Measurements from ENCODE around the gene PIGK. TPM values are rescaled to one million over a fixed set of nuclear protein-coding genes. Genes with fewer than 3 reads are reported as not detected.

PIGK gene
- polyA plus RNA-seq (2013, experiment 1 of 2) = 16.0 TPM
- polyA plus RNA-seq (2013, experiment 2 of 2) = 15.7 TPM

DNA sequence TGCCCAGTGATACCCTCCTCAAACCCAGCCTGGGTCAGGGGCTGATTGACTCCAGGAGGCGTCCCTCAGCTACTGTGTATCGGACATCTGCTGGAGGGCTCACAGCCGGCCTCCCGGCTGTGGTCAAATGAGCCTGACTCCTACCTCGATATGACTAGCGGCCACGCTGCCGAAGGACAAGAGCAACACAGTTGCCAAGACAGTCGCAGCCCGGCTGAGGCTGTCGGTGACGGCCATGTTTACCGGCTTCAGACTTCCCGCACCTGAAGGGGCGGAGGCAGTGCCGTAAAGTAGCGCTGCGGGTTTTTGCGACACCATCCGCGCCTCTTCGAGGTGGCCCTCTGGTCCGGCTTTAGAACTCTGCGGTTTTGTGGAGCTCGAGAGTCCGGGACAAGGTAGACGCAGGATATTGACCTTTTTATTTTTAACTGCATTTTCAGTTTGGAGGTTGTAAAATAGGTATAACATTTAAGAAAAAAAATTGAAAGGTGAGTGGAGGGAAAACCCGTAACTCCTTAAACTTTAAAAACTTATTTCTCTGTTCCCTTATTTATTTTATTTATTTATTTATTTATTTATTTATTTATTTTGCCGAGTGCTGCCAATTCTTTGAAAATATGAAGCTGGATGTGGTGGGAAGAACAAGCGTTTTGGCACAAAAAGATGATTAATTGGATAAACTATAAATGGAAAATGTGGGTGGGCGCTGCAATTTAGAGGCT lies at the start of gene PIGK:
Gene PIGK (minus strand): TSS at position 265 of the 722 bp plus-strand sequence. CDS start 28 bp downstream, at position 237.
- Histone ChIP-seq H4K5ac (ENCODE audit: low read length) (no peak within 1 kb of the TSS), H3K23ac (ENCODE audit: low read length) (no peak within 1 kb of the TSS), H3K56ac (ENCODE audit: low read length) (peak within 1 kb of the TSS; percentile 95), H3K4me1 (ENCODE audit: control insufficient read depth, low read depth, low read length) (no peaks in the 10 kb centered on the region), H3K4me3 (ENCODE audit: low read length) (peak within 1 kb of the TSS; percentile 96), H2AK5ac (ENCODE audit: low read length) (no peak within 1 kb of the TSS), H3K9ac (ENCODE audit: low read length) (peak within 1 kb of the TSS; percentile 90), H3K18ac (ENCODE audit: low read length) (peak within 1 kb of the TSS; percentile 46), H4K8ac (ENCODE audit: low read depth, low read length) (no peak within 1 kb of the TSS), H2BK5ac (ENCODE audit: low read length) (no peak within 1 kb of the TSS), H3K79me1 (ENCODE audit: low read length) (no peaks in the 10 kb centered on the region), H3K79me2 (ENCODE audit: control insufficient read depth, insufficient read depth, low read length) (no peaks in the 10 kb centered on the region), H3K36me3 (ENCODE audit: control insufficient read depth, insufficient read depth, low read length) (no peaks in the 10 kb centered on the region), H3K27ac (ENCODE audit: low read depth, low read length) (no peak within 1 kb of the TSS), H3K4me2 (ENCODE audit: low read length) (peak within 1 kb of the TSS; percentile 41), H2BK120ac (ENCODE audit: low read depth, low read length) (no peak within 1 kb of the TSS), H3K4ac (ENCODE audit: low read depth, low read length) (peak within 1 kb of the TSS; percentile 71), H3K27me3 (ENCODE audit: insufficient read depth, low read length, poor library complexity) (no peaks in the 10 kb centered on the region), H2BK15ac (replicated peaks; ENCODE audit: low read depth) (no peak within 1 kb of the TSS)
- peak; percentile 95 for DNase-seq
- WGBS (ENCODE audit: extremely low coverage, insufficient coverage, low lambda C conversion rate) = no CpG with 5 or more reads among the region's 31 CpGs

DNA sequence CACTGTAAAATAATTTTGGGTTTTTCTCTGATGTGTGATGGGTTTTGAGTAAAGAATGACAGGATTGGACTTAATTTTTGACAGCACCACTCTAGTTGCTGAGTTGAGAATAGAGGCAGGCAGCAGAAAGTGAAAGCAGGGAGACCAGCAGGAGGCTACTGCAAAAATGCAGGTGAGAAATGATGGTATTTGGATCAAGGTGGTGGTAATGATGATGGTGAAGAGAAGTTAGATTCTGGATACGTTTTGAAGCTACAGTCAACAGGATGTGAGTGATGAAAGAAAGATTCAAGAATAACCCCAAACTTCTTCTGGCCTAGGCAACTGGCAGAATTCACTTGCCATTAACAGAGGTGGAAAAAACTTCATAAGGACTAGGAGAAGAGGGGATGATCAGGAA lies 47.8 kb upstream of the PIGK start:
- H3K9ac ChIP-seq (ENCODE audit: low read length) = no peak overlapping the region
- no peak overlapping the region for H2BK15ac ChIP-seq (replicated peaks; ENCODE audit: low read depth)
- no peak overlapping the region for H2BK120ac ChIP-seq (ENCODE audit: low read depth, low read length)
- H3K4ac ChIP-seq (ENCODE audit: low read depth, low read length) = no peak overlapping the region
- H3K4me3 ChIP-seq (ENCODE audit: low read length) = no peak overlapping the region
- H4K5ac ChIP-seq (ENCODE audit: low read length) = no peak overlapping the region
- WGBS (ENCODE audit: extremely low coverage, insufficient coverage, low lambda C conversion rate) = no CpG with 5 or more reads among the region's 1 CpG
- no peak overlapping the region for H3K56ac ChIP-seq (ENCODE audit: low read length)
- no peak overlapping the region for H3K4me2 ChIP-seq (ENCODE audit: low read length)
- no peaks in the 10 kb centered on the region for H3K79me2 ChIP-seq (ENCODE audit: control insufficient read depth, insufficient read depth, low read length)
- H2AK5ac ChIP-seq (ENCODE audit: low read length) = no peak overlapping the region
- no peak overlapping the region for H4K8ac ChIP-seq (ENCODE audit: low read depth, low read length)
- no peaks in the 10 kb centered on the region for H3K79me1 ChIP-seq (ENCODE audit: low read length)
- DNase-seq = no peak
- H2BK5ac ChIP-seq (ENCODE audit: low read length) = no peak overlapping the region
- no peaks in the 10 kb centered on the region for H3K36me3 ChIP-seq (ENCODE audit: control insufficient read depth, insufficient read depth, low read length)
- H3K27me3 ChIP-seq (ENCODE audit: insufficient read depth, low read length, poor library complexity) = no peaks in the 10 kb centered on the region
- H3K23ac ChIP-seq (ENCODE audit: low read length) = no peak overlapping the region
- no peak overlapping the region for H3K27ac ChIP-seq (ENCODE audit: low read depth, low read length)
- H3K4me1 ChIP-seq (ENCODE audit: control insufficient read depth, low read depth, low read length) = no peaks in the 10 kb centered on the region
- no peak overlapping the region for H3K18ac ChIP-seq (ENCODE audit: low read length)

DNA sequence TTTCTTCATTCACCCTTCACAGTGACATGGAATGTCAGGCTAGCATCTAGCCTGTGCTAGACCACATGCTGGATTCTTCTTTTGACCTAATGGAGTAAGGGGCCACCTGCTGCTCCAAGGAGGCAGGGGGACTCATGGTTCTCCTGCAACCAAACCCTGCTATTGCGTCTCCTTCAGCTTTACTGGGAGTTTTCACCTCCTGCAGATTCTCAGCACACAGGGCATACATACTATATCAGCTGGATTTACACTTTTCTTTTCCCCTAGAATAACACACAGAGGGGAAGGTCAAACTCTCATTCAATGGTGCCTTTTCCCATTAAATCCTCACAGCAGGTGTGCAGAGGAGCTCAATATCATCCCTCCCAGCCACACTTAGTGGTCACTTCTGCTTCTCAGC lies 46.0 kb upstream of the PIGK start:
- no peak overlapping the region for H3K4me3 ChIP-seq (ENCODE audit: low read length)
- no peak overlapping the region for H3K4me2 ChIP-seq (ENCODE audit: low read length)
- no peaks in the 10 kb centered on the region for H3K4me1 ChIP-seq (ENCODE audit: control insufficient read depth, low read depth, low read length)
- no peak overlapping the region for H4K5ac ChIP-seq (ENCODE audit: low read length)
- no peak overlapping the region for H4K8ac ChIP-seq (ENCODE audit: low read depth, low read length)
- no peak overlapping the region for H2BK5ac ChIP-seq (ENCODE audit: low read length)
- no peaks in the 10 kb centered on the region for H3K79me2 ChIP-seq (ENCODE audit: control insufficient read depth, insufficient read depth, low read length)
- H3K79me1 ChIP-seq (ENCODE audit: low read length) = no peaks in the 10 kb centered on the region
- no peak overlapping the region for H3K27ac ChIP-seq (ENCODE audit: low read depth, low read length)
- H3K23ac ChIP-seq (ENCODE audit: low read length) = no peak overlapping the region
- H2BK120ac ChIP-seq (ENCODE audit: low read depth, low read length) = no peak overlapping the region
- no peaks in the 10 kb centered on the region for H3K36me3 ChIP-seq (ENCODE audit: control insufficient read depth, insufficient read depth, low read length)
- no peak overlapping the region for H2AK5ac ChIP-seq (ENCODE audit: low read length)
- DNase-seq = peak; percentile 15
- no peaks in the 10 kb centered on the region for H3K27me3 ChIP-seq (ENCODE audit: insufficient read depth, low read length, poor library complexity)
- no peak overlapping the region for H3K4ac ChIP-seq (ENCODE audit: low read depth, low read length)
- H3K18ac ChIP-seq (ENCODE audit: low read length) = no peak overlapping the region
- WGBS (ENCODE audit: extremely low coverage, insufficient coverage, low lambda C conversion rate) = no CpG with 5 or more reads among the region's 1 CpG
- no peak overlapping the region for H2BK15ac ChIP-seq (replicated peaks; ENCODE audit: low read depth)
- no peak overlapping the region for H3K56ac ChIP-seq (ENCODE audit: low read length)
- H3K9ac ChIP-seq (ENCODE audit: low read length) = no peak overlapping the region

DNA sequence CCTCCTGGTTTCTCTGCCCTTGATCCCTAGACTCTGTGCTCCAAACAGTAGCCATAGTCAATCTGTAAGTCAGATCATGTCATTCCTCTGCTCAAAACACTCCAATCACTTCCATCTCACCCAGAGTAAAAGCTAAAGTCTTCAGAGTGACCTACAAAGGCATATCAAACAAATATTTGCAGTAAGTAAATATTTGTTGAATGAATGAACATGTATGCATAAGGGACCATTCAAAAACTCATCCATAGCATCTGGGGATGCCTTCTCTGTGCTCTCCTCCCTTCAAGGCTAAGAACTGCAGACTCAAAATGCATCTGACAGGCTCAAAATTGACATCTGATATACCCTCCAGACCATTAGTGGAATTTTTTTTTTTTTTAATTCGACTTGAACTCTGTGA lies 44.5 kb upstream of the PIGK start:
- Histone ChIP-seq H3K9ac (ENCODE audit: low read length) (no peak overlapping the region), H2BK5ac (ENCODE audit: low read length) (no peak overlapping the region), H4K8ac (ENCODE audit: low read depth, low read length) (no peak overlapping the region), H3K79me2 (ENCODE audit: control insufficient read depth, insufficient read depth, low read length) (no peaks in the 10 kb centered on the region), H3K36me3 (ENCODE audit: control insufficient read depth, insufficient read depth, low read length) (no peaks in the 10 kb centered on the region), H3K4me1 (ENCODE audit: control insufficient read depth, low read depth, low read length) (no peaks in the 10 kb centered on the region), H3K23ac (ENCODE audit: low read length) (no peak overlapping the region), H3K27me3 (ENCODE audit: insufficient read depth, low read length, poor library complexity) (no peaks in the 10 kb centered on the region), H3K27ac (ENCODE audit: low read depth, low read length) (no peak overlapping the region), H4K5ac (ENCODE audit: low read length) (no peak overlapping the region), H3K18ac (ENCODE audit: low read length) (no peak overlapping the region), H2AK5ac (ENCODE audit: low read length) (no peak overlapping the region), H3K4ac (ENCODE audit: low read depth, low read length) (no peak overlapping the region), H3K4me3 (ENCODE audit: low read length) (no peak overlapping the region), H2BK15ac (replicated peaks; ENCODE audit: low read depth) (no peak overlapping the region), H3K56ac (ENCODE audit: low read length) (no peak overlapping the region), H3K4me2 (ENCODE audit: low read length) (no peak overlapping the region), H2BK120ac (ENCODE audit: low read depth, low read length) (no peak overlapping the region), H3K79me1 (ENCODE audit: low read length) (no peaks in the 10 kb centered on the region)
- DNase-seq = no peak
- no CpG with 5 or more reads among the region's 1 CpG for WGBS (ENCODE audit: extremely low coverage, insufficient coverage, low lambda C conversion rate)

DNA sequence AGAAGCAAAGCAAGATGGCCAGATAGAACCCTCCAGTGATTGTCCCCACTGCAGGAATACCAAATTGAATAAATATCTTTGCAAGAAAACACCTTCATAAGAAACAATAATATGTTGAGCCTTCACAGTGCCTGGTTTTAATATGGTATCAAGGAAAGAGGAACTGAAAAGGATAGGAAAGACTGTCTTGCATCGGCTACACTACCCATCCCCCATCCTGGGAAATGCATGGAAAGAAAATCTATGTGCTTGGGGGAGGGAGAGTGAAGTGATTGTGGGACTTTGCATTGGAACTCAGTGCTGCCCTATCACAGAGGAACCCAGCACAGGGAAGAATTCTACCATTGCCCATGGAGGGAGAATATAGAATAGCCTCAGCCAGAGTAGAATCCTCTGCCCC lies 34.0 kb upstream of the PIGK start:
- no peak overlapping the region for H3K18ac ChIP-seq (ENCODE audit: low read length)
- no CpG with 5 or more reads among the region's 1 CpG for WGBS (ENCODE audit: extremely low coverage, insufficient coverage, low lambda C conversion rate)
- H3K79me1 ChIP-seq (ENCODE audit: low read length) = no peaks in the 10 kb centered on the region
- no peak overlapping the region for H2BK15ac ChIP-seq (replicated peaks; ENCODE audit: low read depth)
- H3K27ac ChIP-seq (ENCODE audit: low read depth, low read length) = no peak overlapping the region
- no peak overlapping the region for H2BK120ac ChIP-seq (ENCODE audit: low read depth, low read length)
- no peak overlapping the region for H2BK5ac ChIP-seq (ENCODE audit: low read length)
- H3K27me3 ChIP-seq (ENCODE audit: insufficient read depth, low read length, poor library complexity) = no peaks in the 10 kb centered on the region
- no peak overlapping the region for H3K4ac ChIP-seq (ENCODE audit: low read depth, low read length)
- no peak overlapping the region for H4K8ac ChIP-seq (ENCODE audit: low read depth, low read length)
- H3K23ac ChIP-seq (ENCODE audit: low read length) = no peak overlapping the region
- no peak overlapping the region for H3K4me2 ChIP-seq (ENCODE audit: low read length)
- H3K4me3 ChIP-seq (ENCODE audit: low read length) = no peak overlapping the region
- H3K79me2 ChIP-seq (ENCODE audit: control insufficient read depth, insufficient read depth, low read length) = no peaks in the 10 kb centered on the region
- no peaks in the 10 kb centered on the region for H3K4me1 ChIP-seq (ENCODE audit: control insufficient read depth, low read depth, low read length)
- DNase-seq = no peak
- no peak overlapping the region for H3K9ac ChIP-seq (ENCODE audit: low read length)
- no peaks in the 10 kb centered on the region for H3K36me3 ChIP-seq (ENCODE audit: control insufficient read depth, insufficient read depth, low read length)
- no peak overlapping the region for H3K56ac ChIP-seq (ENCODE audit: low read length)
- no peak overlapping the region for H4K5ac ChIP-seq (ENCODE audit: low read length)
- no peak overlapping the region for H2AK5ac ChIP-seq (ENCODE audit: low read length)

DNA sequence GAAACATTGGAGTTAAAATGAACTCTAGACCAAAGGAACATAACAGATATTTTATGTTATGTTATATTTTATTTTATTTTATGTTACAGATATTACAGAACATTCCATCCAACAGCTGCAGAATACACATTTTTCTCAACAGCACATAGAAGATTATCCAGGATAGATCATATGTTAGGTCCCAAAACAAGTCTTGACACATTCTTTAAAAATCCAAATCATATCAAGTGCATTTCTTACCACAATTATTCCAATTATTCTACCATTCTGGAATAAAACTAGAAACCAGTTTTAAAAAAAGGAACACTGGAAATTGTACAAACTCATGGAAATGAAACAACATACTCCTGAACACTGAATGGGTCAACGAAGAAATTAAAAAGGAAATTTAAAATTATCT lies 30.9 kb upstream of the PIGK start:
- no peak for DNase-seq
- Histone ChIP-seq H3K4me3 (ENCODE audit: low read length) (no peak overlapping the region), H2BK5ac (ENCODE audit: low read length) (no peak overlapping the region), H2BK15ac (replicated peaks; ENCODE audit: low read depth) (no peak overlapping the region), H3K4ac (ENCODE audit: low read depth, low read length) (no peak overlapping the region), H3K9ac (ENCODE audit: low read length) (no peak overlapping the region), H3K27ac (ENCODE audit: low read depth, low read length) (no peak overlapping the region), H3K4me1 (ENCODE audit: control insufficient read depth, low read depth, low read length) (no peaks in the 10 kb centered on the region), H3K18ac (ENCODE audit: low read length) (no peak overlapping the region), H4K5ac (ENCODE audit: low read length) (no peak overlapping the region), H3K4me2 (ENCODE audit: low read length) (no peak overlapping the region), H3K79me1 (ENCODE audit: low read length) (no peaks in the 10 kb centered on the region), H3K79me2 (ENCODE audit: control insufficient read depth, insufficient read depth, low read length) (no peaks in the 10 kb centered on the region), H2AK5ac (ENCODE audit: low read length) (no peak overlapping the region), H4K8ac (ENCODE audit: low read depth, low read length) (no peak overlapping the region), H2BK120ac (ENCODE audit: low read depth, low read length) (no peak overlapping the region), H3K36me3 (ENCODE audit: control insufficient read depth, insufficient read depth, low read length) (no peaks in the 10 kb centered on the region), H3K23ac (ENCODE audit: low read length) (no peak overlapping the region), H3K56ac (ENCODE audit: low read length) (no peak overlapping the region), H3K27me3 (ENCODE audit: insufficient read depth, low read length, poor library complexity) (no peaks in the 10 kb centered on the region)
- WGBS (ENCODE audit: extremely low coverage, insufficient coverage, low lambda C conversion rate) = no CpG with 5 or more reads among the region's 1 CpG
